ENCODE measurements around the gene USP3.
"Not testable (repeated sequence)": the region's sequence is repeated elsewhere in the genome, so short reads cannot be mapped to it uniquely, and the experiment has no call there.

Gene USP3

GRCh38 chr15:63476229-63476632 is 28.2 kb upstream of the USP3 start:
- no peak for DNase-seq

- no peak for DNase-seq
These were observed 26.1 kb upstream of the USP3 start for GRCh38 chr15:63478243-63478642.

- no peak for DNase-seq
These were observed 24.0 kb upstream of the USP3 start for GRCh38 chr15:63480441-63480821.

- no peak for DNase-seq
These were observed 23.1 kb upstream of the USP3 start for GRCh38 chr15:63481105-63481810.

- DNase-seq = no peak
These were observed 21.5 kb upstream of the USP3 start for GRCh38 chr15:63482874-63483323.

- DNase-seq = no peak
These were observed 20.6 kb upstream of the USP3 start for GRCh38 chr15:63483521-63484371.

GRCh38 chr15:63484433-63485186 is 19.8 kb upstream of the USP3 start:
- no peak for DNase-seq

- DNase-seq = peak; percentile 27
These were observed 17.2 kb upstream of the USP3 start for GRCh38 chr15:63487076-63487757.

GRCh38 chr15:63487758-63488397 is 16.5 kb upstream of the USP3 start:
- not testable (repeated sequence) for DNase-seq

GRCh38 chr15:63488398-63488960 is 15.9 kb upstream of the USP3 start:
- DNase-seq = no peak

- no peak for DNase-seq
These were observed 15.0 kb upstream of the USP3 start for GRCh38 chr15:63489352-63489751.

- peak; percentile 26 for DNase-seq
These were observed 13.9 kb upstream of the USP3 start for GRCh38 chr15:63490345-63491034.

- DNase-seq = no peak
These were observed 13.1 kb upstream of the USP3 start for GRCh38 chr15:63491116-63491827.

- DNase-seq = no peak
These were observed 12.4 kb upstream of the USP3 start for GRCh38 chr15:63491979-63492378.

GRCh38 chr15:63492541-63493077 is 11.8 kb upstream of the USP3 start:
- no peak for DNase-seq

- DNase-seq = no peak
These were observed 11.0 kb upstream of the USP3 start for GRCh38 chr15:63493436-63493835.

- DNase-seq = no peak
These were observed 10.0 kb upstream of the USP3 start for GRCh38 chr15:63494408-63494807.

GRCh38 chr15:63495343-63495742 is 9.1 kb upstream of the USP3 start:
- no peak for DNase-seq

- no peak for DNase-seq
These were observed 8.5 kb upstream of the USP3 start for GRCh38 chr15:63495780-63496488.
